HL-60 (cell line): Measurements from ENCODE around the gene NSRP1.

Experiments used
- DNase-seq, 2 experiments: peaks; one replicate each; pipeline ENCODE4 v3.0.0-alpha.2; 2010 to 2020; ENCODE audit warnings: low read depth in 1 of 2, low spot score in 1 of 2
- H3K27ac ChIP-seq: fragments of 250-450 bp; sonication (Bioruptor Pico); replicated peaks from 2 replicates; pipeline ENCODE4 v1.5.1; 2020; ENCODE audit warnings: mild to moderate bottlenecking, moderate library complexity
- H3K27me3 ChIP-seq: fragments of 250-450 bp; sonication (Bioruptor Pico); 2 replicates; pipeline ENCODE4 v1.5.1; 2021; ENCODE audit warnings: mild to moderate bottlenecking, moderate library complexity; ENCODE audit not compliant: insufficient read depth, poor library complexity, severe bottlenecking
- H3K4me3 ChIP-seq: replicated peaks from 2 replicates; pipeline ENCODE4 v1.5.1; 2011; ENCODE audit warnings: mild to moderate bottlenecking, control low read depth, low read length; ENCODE audit not compliant: insufficient read depth
- CTCF ChIP-seq: IDR thresholded peaks from one replicate; pipeline ENCODE4 v1.5.1; 2011; ENCODE audit warnings: low read length, control low read depth, inconsistent platforms; ENCODE audit not compliant: insufficient read depth
- GABPA ChIP-seq: IDR thresholded peaks from 2 replicates; pipeline ENCODE4 v1.6.1; 2012; ENCODE audit warnings: low read depth
- POLR2AphosphoS5 ChIP-seq: IDR thresholded peaks from 2 replicates; pipeline ENCODE4 v1.6.1; 2012; ENCODE audit warnings: low read depth
- REST ChIP-seq: IDR thresholded peaks from 2 replicates; pipeline ENCODE4 v1.6.1; 2012; ENCODE audit warnings: low read depth; ENCODE audit not compliant: insufficient replicate concordance
- SPI1 ChIP-seq: IDR thresholded peaks from 2 replicates; pipeline ENCODE4 v1.6.1; 2012; ENCODE audit warnings: low read depth, mild to moderate bottlenecking, borderline replicate concordance

NSRP1 gene

GRCh38 chr17:30173649-30174048 lies 57.0 kb downstream of the NSRP1 start:
- DNase-seq: no peak
- no peak overlapping the region for H3K27ac ChIP-seq
- no peaks in the 10 kb centered on the region for H3K27me3 ChIP-seq
- no peak overlapping the region for H3K4me3 ChIP-seq
- TF ChIP-seq GABPA: no peak
- no peak for TF ChIP-seq REST
- TF ChIP-seq POLR2AphosphoS5: no peak
- TF ChIP-seq SPI1: no peak
- no peak for TF ChIP-seq CTCF

GRCh38 chr17:30174556-30174955 lies 57.9 kb downstream of the NSRP1 start:
- no peak overlapping the region for H3K4me3 ChIP-seq
- no peaks in the 10 kb centered on the region for H3K27me3 ChIP-seq
- no peak for TF ChIP-seq SPI1
- no peak for TF ChIP-seq GABPA
- TF ChIP-seq REST: no peak
- no peak for TF ChIP-seq POLR2AphosphoS5
- no peak for TF ChIP-seq CTCF
- no peak overlapping the region for H3K27ac ChIP-seq
- DNase-seq: no peak

DNA sequence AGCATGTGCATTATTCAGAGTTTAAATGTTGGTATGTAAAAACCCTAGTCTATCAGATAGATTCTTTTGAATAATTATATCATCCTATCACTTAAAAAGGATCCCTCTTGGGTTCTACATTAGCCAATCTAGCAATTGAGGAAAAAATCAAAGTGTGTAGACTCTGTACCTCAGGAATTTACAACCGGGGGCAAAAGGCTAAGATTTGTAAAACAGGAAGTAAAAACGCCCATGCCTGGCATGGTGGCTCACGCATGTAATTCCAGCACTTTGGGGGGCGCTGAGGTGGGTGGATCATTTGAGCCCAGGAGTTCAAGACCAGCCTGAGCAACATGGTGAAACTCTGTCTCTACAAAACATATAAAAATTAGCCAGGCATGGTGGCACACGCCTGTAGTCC lies 60.2 kb downstream of the NSRP1 start:
- DNase-seq: no peak
- no peaks in the 10 kb centered on the region for H3K27me3 ChIP-seq
- H3K27ac ChIP-seq: no peak overlapping the region
- TF ChIP-seq CTCF (no peak), SPI1 (no peak), POLR2AphosphoS5 (no peak), GABPA (no peak), REST (no peak)
- no peak overlapping the region for H3K4me3 ChIP-seq
